MV-4-11 (cell line): Measurements from ENCODE around the gene CRISPLD2.
A peak's percentile ranks its signal among the peaks of the same experiment; 100 is the strongest.

ENCODE experiments used
- DNase-seq: peaks from one replicate; lab custom pipeline; 2025; lab: John Stamatoyannopoulos, UW

Gene CRISPLD2

GRCh38 chr16:84884596-84885341, 65.0 kb downstream of the CRISPLD2 start:
- DNase-seq: no peak

GRCh38 chr16:84885342-84885910, 65.6 kb downstream of the CRISPLD2 start:
- DNase-seq: no peak

- no peak for DNase-seq
Observed at GRCh38 chr16:84886497-84887090, 66.8 kb downstream of the CRISPLD2 start.

GRCh38 chr16:84887207-84887606, 67.4 kb downstream of the CRISPLD2 start:
- no peak for DNase-seq

- DNase-seq: no peak
Observed at GRCh38 chr16:84888450-84888849, 68.7 kb downstream of the CRISPLD2 start.

GRCh38 chr16:84889066-84889465, 69.3 kb downstream of the CRISPLD2 start:
- no peak for DNase-seq

GRCh38 chr16:84890427-84890826, 70.6 kb downstream of the CRISPLD2 start:
- no peak for DNase-seq

- no peak for DNase-seq
Observed at GRCh38 chr16:84891149-84891795, 71.5 kb downstream of the CRISPLD2 start.

- no peak for DNase-seq
Observed at GRCh38 chr16:84892097-84892496, 72.3 kb downstream of the CRISPLD2 start.

GRCh38 chr16:84893467-84893848, 73.7 kb downstream of the CRISPLD2 start:
- no peak for DNase-seq

- peak; percentile 74 for DNase-seq
Observed at GRCh38 chr16:84893849-84894599, 74.2 kb downstream of the CRISPLD2 start.

GRCh38 chr16:84895016-84895415, 75.2 kb downstream of the CRISPLD2 start:
- no peak for DNase-seq

GRCh38 chr16:84896847-84897246, 77.1 kb downstream of the CRISPLD2 start:
- DNase-seq: no peak

- peak; percentile 97 for DNase-seq
Observed at GRCh38 chr16:84897911-84898377, 78.2 kb downstream of the CRISPLD2 start.

GRCh38 chr16:84898447-84898846, 78.7 kb downstream of the CRISPLD2 start:
- peak; percentile 60 for DNase-seq

GRCh38 chr16:84899414-84899813, 79.6 kb downstream of the CRISPLD2 start:
- no peak for DNase-seq

GRCh38 chr16:84905965-84906460, 86.2 kb downstream of the CRISPLD2 start:
- no peak for DNase-seq

- no peak for DNase-seq
Observed at GRCh38 chr16:84907051-84907450, 87.3 kb downstream of the CRISPLD2 start.

GRCh38 chr16:84907575-84907974, 87.8 kb downstream of the CRISPLD2 start:
- DNase-seq: peak; percentile 78

- no peak for DNase-seq
Observed at GRCh38 chr16:84909476-84910085, 89.8 kb downstream of the CRISPLD2 start.

GRCh38 chr16:84911486-84912216, 91.9 kb downstream of the CRISPLD2 start:
- DNase-seq: peak; percentile 71
